Measurements from ENCODE around the gene ZP1. TPM values are rescaled to one million over a fixed set of nuclear protein-coding genes. Genes with fewer than 3 reads are reported as not detected.

Gene ZP1
- total RNA-seq, 5 donors from 2014 or later (not counting 1 experiment from before 2014, with no cell fraction given), result 0.20 to 1.0 TPM; not detected in 3

DNA sequence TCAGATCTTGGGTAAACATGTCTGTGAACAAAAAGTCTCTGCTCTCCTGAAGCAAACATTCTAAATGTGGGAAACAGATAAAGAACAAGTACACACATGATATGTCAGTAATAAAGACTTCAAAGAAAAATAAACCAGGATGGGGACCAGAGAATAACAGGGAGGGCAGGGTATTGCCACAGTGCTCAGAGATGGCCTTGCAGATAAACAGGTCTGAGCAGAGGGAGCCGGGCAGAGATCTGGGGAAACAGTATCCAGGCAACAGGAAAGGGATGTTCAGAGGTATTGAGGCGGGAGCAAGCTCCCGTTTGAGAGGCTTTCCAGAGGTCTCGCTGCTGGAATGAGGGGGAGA is 22.5 kb upstream of the ZP1 start:
- Mint-ChIP-seq H3K4me1 (peaks cover 42 to 53% (median 48%) of the 10 kb centered on the region in 3 donors), H3K9me3 (no peaks in the 10 kb centered on the region), H3K27me3 (no peaks in the 10 kb centered on the region), H3K4me3 (peak overlapping the region; percentile 69 to 97 (median 85)), H3K36me3 (peaks cover 9% of the 10 kb centered on the region), H3K27ac (peak overlapping the region; percentile 8 to 13)
- DNase-seq, result no peak
- WGBS (ENCODE audit: insufficient coverage), result 82% methylated on average over 4 of the region's 4 CpGs
- Histone ChIP-seq H3K27ac (ENCODE audit: low read length) (no peak overlapping the region), H3K9me3 (no peaks in the 10 kb centered on the region), H3K4me1 (ENCODE audit: control insufficient read depth in 1 of 2, extremely low read depth in 1 of 2, insufficient read depth in 2 of 2, low read length in 2 of 2) (peaks cover 20 to 40% of the 10 kb centered on the region in 2 experiments), H3K36me3 (ENCODE audit: control insufficient read depth in 2 of 2, extremely low read depth in 1 of 2, insufficient read depth in 1 of 2, low read length in 1 of 2) (peaks cover 10 to 20% of the 10 kb centered on the region in 2 donors), H3K4me3 (ENCODE audit: control insufficient read depth in 1 of 2, extremely low read depth in 1 of 2, low read length in 1 of 2) (no peak overlapping the region), H3K27me3 (replicated peaks in 1 of 2; ENCODE audit: control insufficient read depth in 2 of 2, extremely low read depth in 1 of 2, insufficient read depth in 2 of 2, low read length in 1 of 2) (no peaks in the 10 kb centered on the region)
- ChIA-PET CTCF (interaction anchor here in 1 of 2 donors (0.5 kb wide), 1 partner anchor 20 kb away, joined by 3 read pairs; no protein-coding TSS in a partner anchor), POLR2A (no interaction called here)
- no peak for ATAC-seq (replicated peaks in 1 of 4)

DNA sequence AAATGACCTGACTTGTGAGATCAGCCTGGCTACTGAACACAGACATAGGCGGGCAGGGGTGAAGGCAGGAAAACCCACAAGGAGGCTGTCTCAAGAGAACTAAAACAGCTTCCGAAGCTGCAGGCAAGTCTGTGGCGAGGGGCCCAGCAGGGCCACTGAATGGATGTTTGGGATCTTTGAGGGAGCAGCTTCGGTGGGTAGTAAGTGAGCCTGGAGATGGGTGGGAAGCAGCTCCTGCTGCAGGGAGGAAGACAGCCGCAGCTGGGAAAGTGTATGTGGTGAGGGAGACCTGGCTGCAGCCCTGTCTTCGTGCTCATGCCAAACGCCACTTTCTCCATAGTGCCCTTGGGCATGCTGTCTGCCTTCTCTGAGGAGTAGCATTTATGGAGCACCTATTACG is 22.0 kb upstream of the ZP1 start:
- ATAC-seq (replicated peaks in 1 of 4), result no peak
- DNase-seq, result no peak
- ChIA-PET CTCF (no interaction called here), POLR2A (no interaction called here)
- Mint-ChIP-seq H3K4me1 (peaks cover 42 to 53% (median 48%) of the 10 kb centered on the region in 3 donors), H3K9me3 (no peaks in the 10 kb centered on the region), H3K4me3 (peak overlapping the region in 1 of 3 donors; percentile 97), H3K27ac (peak overlapping the region in 1 of 2 donors; percentile 49), H3K27me3 (no peaks in the 10 kb centered on the region), H3K36me3 (peaks cover 12% of the 10 kb centered on the region)
- peaks cover 20 to 40% of the 10 kb centered on the region in 2 experiments for H3K4me1 ChIP-seq (ENCODE audit: control insufficient read depth in 1 of 2, extremely low read depth in 1 of 2, insufficient read depth in 2 of 2, low read length in 2 of 2)
- H3K4me3 ChIP-seq (ENCODE audit: control insufficient read depth in 1 of 2, extremely low read depth in 1 of 2, low read length in 1 of 2), result no peak overlapping the region
- 84% methylated on average over 5 of the region's 8 CpGs for WGBS (ENCODE audit: insufficient coverage)
- peaks cover 10 to 25% of the 10 kb centered on the region in 2 donors for H3K36me3 ChIP-seq (ENCODE audit: control insufficient read depth in 2 of 2, extremely low read depth in 1 of 2, insufficient read depth in 1 of 2, low read length in 1 of 2)
- no peaks in the 10 kb centered on the region for H3K9me3 ChIP-seq
- H3K27ac ChIP-seq (ENCODE audit: low read length), result no peak overlapping the region
- H3K27me3 ChIP-seq (replicated peaks in 1 of 2; ENCODE audit: control insufficient read depth in 2 of 2, extremely low read depth in 1 of 2, insufficient read depth in 2 of 2, low read length in 1 of 2), result no peaks in the 10 kb centered on the region

DNA sequence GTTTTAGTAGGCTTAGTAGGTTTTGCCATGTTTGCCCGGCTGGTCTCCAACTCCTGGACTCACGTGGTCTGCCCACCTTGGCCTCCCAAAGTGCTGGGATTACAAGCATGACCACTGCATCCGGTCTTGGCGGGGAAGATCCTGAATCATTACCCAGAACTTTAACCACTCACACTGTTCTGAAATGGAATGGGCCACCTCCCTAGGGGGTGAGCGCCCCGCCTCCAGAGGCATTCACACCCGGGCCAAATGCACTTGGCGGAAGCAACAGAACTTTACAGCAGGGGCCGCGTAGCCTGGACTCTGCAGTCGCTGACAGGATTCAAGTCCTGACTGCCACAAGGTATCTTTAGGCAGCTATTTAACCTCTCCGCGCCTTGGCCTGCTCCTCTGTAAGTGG is 20.1 kb upstream of the ZP1 start:
- Histone ChIP-seq H3K9me3 (no peaks in the 10 kb centered on the region), H3K27me3 (replicated peaks in 1 of 2; ENCODE audit: control insufficient read depth in 2 of 2, extremely low read depth in 1 of 2, insufficient read depth in 2 of 2, low read length in 1 of 2) (no peaks in the 10 kb centered on the region), H3K27ac (ENCODE audit: low read length) (no peak overlapping the region), H3K4me1 (ENCODE audit: control insufficient read depth in 1 of 2, extremely low read depth in 1 of 2, insufficient read depth in 2 of 2, low read length in 2 of 2) (peaks cover 20 to 27% of the 10 kb centered on the region in 2 experiments), H3K4me3 (ENCODE audit: control insufficient read depth in 1 of 2, extremely low read depth in 1 of 2, low read length in 1 of 2) (no peak overlapping the region), H3K36me3 (ENCODE audit: control insufficient read depth in 2 of 2, extremely low read depth in 1 of 2, insufficient read depth in 1 of 2, low read length in 1 of 2) (peaks cover 15 to 37% of the 10 kb centered on the region in 2 donors)
- Mint-ChIP-seq H3K36me3 (peaks cover 29% of the 10 kb centered on the region), H3K27ac (no peak overlapping the region), H3K27me3 (no peaks in the 10 kb centered on the region), H3K4me1 (peaks cover 32 to 36% (median 33%) of the 10 kb centered on the region in 3 donors), H3K4me3 (no peak overlapping the region), H3K9me3 (no peaks in the 10 kb centered on the region)
- no peak for DNase-seq
- ChIA-PET CTCF (no interaction called here), POLR2A (no interaction called here)
- no peak for ATAC-seq (replicated peaks in 1 of 4)
- WGBS (ENCODE audit: insufficient coverage), result 76% methylated on average over 6 of the region's 13 CpGs

DNA sequence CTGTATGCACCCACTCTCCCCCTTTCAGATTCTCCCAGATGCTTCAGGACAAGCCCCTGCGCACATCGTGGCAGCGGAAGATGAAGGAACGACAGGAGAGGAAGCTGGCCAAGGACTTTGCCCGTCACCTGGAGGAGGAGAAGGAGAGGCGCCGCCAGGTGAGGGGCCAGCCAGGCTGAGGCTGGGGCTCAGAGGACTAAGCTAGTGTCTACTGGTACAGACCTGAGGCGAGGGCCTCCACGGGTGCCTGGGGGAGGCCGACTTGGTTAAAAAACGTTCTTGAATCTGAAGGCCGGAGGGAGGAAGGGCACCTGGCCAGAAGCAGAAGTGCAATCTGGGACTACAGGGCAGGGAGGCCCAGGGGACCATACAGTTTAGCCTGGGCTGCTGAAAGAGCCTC is 19.4 kb upstream of the ZP1 start:
- H3K9me3 Mint-ChIP-seq, result no peaks in the 10 kb centered on the region
- H3K36me3 ChIP-seq (ENCODE audit: control insufficient read depth in 2 of 2, extremely low read depth in 1 of 2, insufficient read depth in 1 of 2, low read length in 1 of 2), result peaks cover 15 to 37% of the 10 kb centered on the region in 2 donors

DNA sequence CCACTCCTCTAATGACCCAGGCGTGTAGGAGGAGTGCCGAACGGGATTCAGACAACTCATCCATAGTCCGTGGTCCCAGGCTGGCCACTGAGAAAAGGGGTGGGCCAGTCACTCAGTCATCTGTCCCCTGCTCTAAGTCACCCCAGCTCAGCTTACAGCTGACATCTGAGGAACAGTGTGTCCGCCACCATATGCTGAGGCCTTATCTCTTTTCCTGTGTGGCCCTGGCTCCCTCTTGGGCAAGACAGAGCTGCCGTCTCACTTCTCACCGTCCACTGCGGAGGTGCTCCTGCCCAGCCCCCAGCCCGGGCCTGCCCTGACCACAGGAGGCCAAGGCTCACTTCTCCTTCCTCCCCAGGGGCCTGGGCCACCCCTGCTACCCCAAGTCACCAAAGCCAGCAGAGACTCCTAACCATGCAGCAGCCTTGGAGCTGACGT is 18.6 kb upstream of the ZP1 start:
- no peak for ATAC-seq (replicated peaks in 1 of 4)
- POLR2A ChIA-PET, result no interaction called here

More for the DNA sequence above, 19.4 kb upstream of the ZP1 start:
- DNase-seq (no peak), ATAC-seq (replicated peaks in 1 of 4) (no peak)
- CTCF ChIA-PET, result no interaction called here
- Mint-ChIP-seq H3K4me1 (peaks cover 27 to 30% (median 27%) of the 10 kb centered on the region in 3 donors), H3K27me3 (no peaks in the 10 kb centered on the region), H3K4me3 (no peak overlapping the region), H3K36me3 (peaks cover 29% of the 10 kb centered on the region), H3K27ac (no peak overlapping the region)
- Histone ChIP-seq H3K27me3 (replicated peaks in 1 of 2; ENCODE audit: control insufficient read depth in 2 of 2, extremely low read depth in 1 of 2, insufficient read depth in 2 of 2, low read length in 1 of 2) (no peaks in the 10 kb centered on the region), H3K4me1 (ENCODE audit: control insufficient read depth in 1 of 2, extremely low read depth in 1 of 2, insufficient read depth in 2 of 2, low read length in 2 of 2) (peaks cover 17 to 21% of the 10 kb centered on the region in 2 experiments), H3K9me3 (no peaks in the 10 kb centered on the region), H3K4me3 (ENCODE audit: control insufficient read depth in 1 of 2, extremely low read depth in 1 of 2, low read length in 1 of 2) (no peak overlapping the region), H3K27ac (ENCODE audit: low read length) (no peak overlapping the region)
- POLR2A ChIA-PET, result no interaction called here
- 94% methylated on average over 12 of the region's 12 CpGs for WGBS (ENCODE audit: insufficient coverage)

DNA sequence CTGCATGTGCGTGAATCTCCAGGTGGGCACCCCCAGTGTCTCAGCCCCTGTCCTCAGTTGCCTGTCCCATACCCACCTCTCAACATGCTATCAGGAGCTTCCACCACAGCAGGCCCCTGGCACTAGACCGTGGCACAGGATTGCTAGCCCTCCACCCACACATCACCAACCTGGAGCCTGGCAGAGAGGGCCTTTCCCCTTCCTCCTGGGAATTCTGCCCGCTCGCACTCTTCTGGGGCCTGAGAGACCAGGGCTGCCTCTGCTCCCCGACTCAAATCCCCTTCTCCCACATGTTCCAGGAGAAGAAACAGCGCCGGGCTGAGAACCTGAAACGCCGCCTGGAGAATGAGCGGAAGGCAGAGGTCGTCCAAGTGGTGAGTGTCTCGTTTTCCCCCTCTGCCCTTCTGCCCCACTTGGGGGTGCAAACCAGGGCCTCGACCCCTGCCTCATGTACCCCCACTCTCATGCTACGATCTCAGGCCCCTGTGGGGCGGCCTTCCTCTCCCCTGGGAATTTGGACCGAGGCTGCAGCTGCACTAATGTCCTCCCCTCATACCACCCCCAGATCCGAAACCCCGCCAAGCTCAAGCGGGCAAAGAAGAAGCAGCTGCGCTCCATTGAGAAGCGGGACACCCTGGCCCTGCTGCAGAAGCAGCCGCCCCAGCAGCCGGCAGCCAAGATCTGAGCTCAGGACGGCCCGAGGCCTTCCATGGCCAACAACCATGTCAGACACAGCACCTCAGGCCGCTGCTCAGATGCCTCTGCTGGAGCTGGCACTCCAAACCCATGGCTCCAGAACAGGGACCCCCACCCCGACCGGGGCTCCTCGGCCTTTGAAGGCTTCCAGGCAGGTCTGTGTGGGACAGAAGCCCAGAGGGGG is 17.5 kb upstream of the ZP1 start:
- no peak for DNase-seq
- CTCF ChIA-PET, result interaction anchor here in 1 of 2 donors (0.6 kb wide), 1 partner anchor 49 kb away, joined by 3 read pairs; no protein-coding TSS in a partner anchor
- Mint-ChIP-seq H3K27ac (no peak overlapping the region), H3K9me3 (no peaks in the 10 kb centered on the region), H3K27me3 (no peaks in the 10 kb centered on the region), H3K36me3 (peaks cover 38% of the 10 kb centered on the region), H3K4me3 (no peak overlapping the region), H3K4me1 (peaks cover 7 to 10% (median 7%) of the 10 kb centered on the region in 3 donors)
- Histone ChIP-seq H3K36me3 (ENCODE audit: control insufficient read depth in 2 of 2, extremely low read depth in 1 of 2, insufficient read depth in 1 of 2, low read length in 1 of 2) (peaks cover 19 to 37% of the 10 kb centered on the region in 2 donors), H3K9me3 (no peaks in the 10 kb centered on the region), H3K4me1 (ENCODE audit: control insufficient read depth in 1 of 2, extremely low read depth in 1 of 2, insufficient read depth in 2 of 2, low read length in 2 of 2) (peaks cover under 1 to 5% of the 10 kb centered on the region in 2 experiments), H3K4me3 (ENCODE audit: control insufficient read depth in 1 of 2, extremely low read depth in 1 of 2, low read length in 1 of 2) (no peak overlapping the region), H3K27ac (ENCODE audit: low read length) (no peak overlapping the region), H3K27me3 (replicated peaks in 1 of 2; ENCODE audit: control insufficient read depth in 2 of 2, extremely low read depth in 1 of 2, insufficient read depth in 2 of 2, low read length in 1 of 2) (no peaks in the 10 kb centered on the region)
- POLR2A ChIA-PET, result no interaction called here
- 86% methylated on average over 21 of the region's 29 CpGs for WGBS (ENCODE audit: insufficient coverage)
- no peak for ATAC-seq (replicated peaks in 1 of 4)

More for the DNA sequence above, 18.6 kb upstream of the ZP1 start:
- no peak overlapping the region for H3K27ac Mint-ChIP-seq
- Histone ChIP-seq H3K27me3 (replicated peaks in 1 of 2; ENCODE audit: control insufficient read depth in 2 of 2, extremely low read depth in 1 of 2, insufficient read depth in 2 of 2, low read length in 1 of 2) (no peaks in the 10 kb centered on the region), H3K9me3 (no peaks in the 10 kb centered on the region), H3K27ac (ENCODE audit: low read length) (no peak overlapping the region), H3K4me3 (ENCODE audit: control insufficient read depth in 1 of 2, extremely low read depth in 1 of 2, low read length in 1 of 2) (no peak overlapping the region), H3K36me3 (ENCODE audit: control insufficient read depth in 2 of 2, extremely low read depth in 1 of 2, insufficient read depth in 1 of 2, low read length in 1 of 2) (peaks cover 19 to 37% of the 10 kb centered on the region in 2 donors), H3K4me1 (ENCODE audit: control insufficient read depth in 1 of 2, extremely low read depth in 1 of 2, insufficient read depth in 2 of 2, low read length in 2 of 2) (peaks cover 10 to 12% of the 10 kb centered on the region in 2 experiments)
- no peak overlapping the region for H3K4me3 Mint-ChIP-seq
- WGBS (ENCODE audit: insufficient coverage), result 89% methylated on average over 10 of the region's 10 CpGs
- CTCF ChIA-PET, result no interaction called here
- H3K27me3 Mint-ChIP-seq, result no peaks in the 10 kb centered on the region
- H3K9me3 Mint-ChIP-seq, result no peaks in the 10 kb centered on the region
- peak in 4 of 35 experiments; percentile 12 to 34 (median 22) for DNase-seq
- peaks cover 19 to 21% (median 19%) of the 10 kb centered on the region in 3 donors for H3K4me1 Mint-ChIP-seq
- peaks cover 33% of the 10 kb centered on the region for H3K36me3 Mint-ChIP-seq

Measured in T-cell (primary cell).